Measurements from ENCODE around the gene DENND4B. TPM values are rescaled to one million over a fixed set of nuclear protein-coding genes. Genes with fewer than 3 reads are reported as not detected.

DENND4B gene
- total RNA-seq, 1 donor from 2014 or later = 133 TPM

GRCh38 chr1:153938996-153939395 is 7.5 kb downstream of the DENND4B start:
- intact Hi-C loops (cut with micrococcal nuclease) = no loop called here
- Mint-ChIP-seq H3K9me3 (no peaks in the 10 kb centered on the region), H3K4me3 (no peak overlapping the region)

GRCh38 chr1:153937331-153937730 is 9.2 kb downstream of the DENND4B start:
- Mint-ChIP-seq H3K9me3 (no peaks in the 10 kb centered on the region), H3K4me3 (no peak overlapping the region), H3K36me3 (ENCODE audit: low read depth) (peaks cover 64% of the 10 kb centered on the region), H3K27ac (no peak overlapping the region), H3K27me3 (ENCODE audit: insufficient read depth) (no peaks in the 10 kb centered on the region), H3K4me1 (ENCODE audit: low read depth) (no peaks in the 10 kb centered on the region)
- intact Hi-C loops (cut with micrococcal nuclease) = no loop called here
- no peak for DNase-seq (ENCODE audit: low spot score)

More at GRCh38 chr1:153938996-153939395, 7.5 kb downstream of the DENND4B start:
- Mint-ChIP-seq H3K27ac (no peak overlapping the region), H3K4me1 (ENCODE audit: low read depth) (peaks cover 10% of the 10 kb centered on the region), H3K36me3 (ENCODE audit: low read depth) (peaks cover 69% of the 10 kb centered on the region), H3K27me3 (ENCODE audit: insufficient read depth) (no peaks in the 10 kb centered on the region)
- DNase-seq (ENCODE audit: low spot score) = no peak

- Mint-ChIP-seq H3K4me1 (ENCODE audit: low read depth) (no peaks in the 10 kb centered on the region), H3K27me3 (ENCODE audit: insufficient read depth) (no peaks in the 10 kb centered on the region), H3K36me3 (ENCODE audit: low read depth) (peaks cover 56% of the 10 kb centered on the region), H3K27ac (no peak overlapping the region), H3K9me3 (no peaks in the 10 kb centered on the region), H3K4me3 (no peak overlapping the region)
- no peak for DNase-seq (ENCODE audit: low spot score)
- intact Hi-C loops (cut with micrococcal nuclease) = no loop called here
Observed at GRCh38 chr1:153936011-153936802, 10.3 kb downstream of the DENND4B start.

- no peak for DNase-seq (ENCODE audit: low spot score)
- intact Hi-C loops (cut with micrococcal nuclease) = no loop called here
- Mint-ChIP-seq H3K4me1 (ENCODE audit: low read depth) (no peaks in the 10 kb centered on the region), H3K9me3 (no peaks in the 10 kb centered on the region), H3K36me3 (ENCODE audit: low read depth) (peaks cover 43% of the 10 kb centered on the region), H3K27me3 (ENCODE audit: insufficient read depth) (no peaks in the 10 kb centered on the region), H3K27ac (no peak overlapping the region), H3K4me3 (no peak overlapping the region)
Observed at GRCh38 chr1:153934746-153935145, 11.8 kb downstream of the DENND4B start.

- DNase-seq (ENCODE audit: low spot score) = no peak
- Mint-ChIP-seq H3K27ac (no peak overlapping the region), H3K9me3 (no peaks in the 10 kb centered on the region), H3K4me3 (no peak overlapping the region), H3K4me1 (ENCODE audit: low read depth) (peaks cover under 1% of the 10 kb centered on the region), H3K27me3 (ENCODE audit: insufficient read depth) (no peaks in the 10 kb centered on the region), H3K36me3 (ENCODE audit: low read depth) (peaks cover 37% of the 10 kb centered on the region)
- intact Hi-C loops (cut with micrococcal nuclease) = no loop called here
Observed at GRCh38 chr1:153933955-153934354, 12.6 kb downstream of the DENND4B start.

- intact Hi-C loops (cut with micrococcal nuclease) = no loop called here
- no peaks in the 10 kb centered on the region for H3K9me3 Mint-ChIP-seq
- peaks cover 36% of the 10 kb centered on the region for H3K36me3 Mint-ChIP-seq (ENCODE audit: low read depth)
- no peak for DNase-seq (ENCODE audit: low spot score)
- peaks cover 6% of the 10 kb centered on the region for H3K4me1 Mint-ChIP-seq (ENCODE audit: low read depth)
- no peak overlapping the region for H3K4me3 Mint-ChIP-seq
- no peak overlapping the region for H3K27ac Mint-ChIP-seq
- H3K27me3 Mint-ChIP-seq (ENCODE audit: insufficient read depth) = no peaks in the 10 kb centered on the region
Observed at GRCh38 chr1:153933430-153933829, 13.1 kb downstream of the DENND4B start.

GRCh38 chr1:153932156-153933131 is 14.1 kb downstream of the DENND4B start:
- intact Hi-C loops (cut with micrococcal nuclease) = no loop called here
- no peak overlapping the region for H3K4me3 Mint-ChIP-seq
- peaks cover 11% of the 10 kb centered on the region for H3K4me1 Mint-ChIP-seq (ENCODE audit: low read depth)
- DNase-seq (ENCODE audit: low spot score) = no peak
- peaks cover 32% of the 10 kb centered on the region for H3K36me3 Mint-ChIP-seq (ENCODE audit: low read depth)
- no peaks in the 10 kb centered on the region for H3K9me3 Mint-ChIP-seq
- H3K27ac Mint-ChIP-seq = no peak overlapping the region
- no peaks in the 10 kb centered on the region for H3K27me3 Mint-ChIP-seq (ENCODE audit: insufficient read depth)

GRCh38 chr1:153929981-153930948 is 16.3 kb downstream of the DENND4B start:
- no peak for DNase-seq (ENCODE audit: low spot score)
- H3K9me3 Mint-ChIP-seq = no peaks in the 10 kb centered on the region
- H3K36me3 Mint-ChIP-seq (ENCODE audit: low read depth) = peaks cover 11% of the 10 kb centered on the region
- intact Hi-C loops (cut with micrococcal nuclease) = no loop called here
- H3K4me3 Mint-ChIP-seq = no peak overlapping the region
- no peaks in the 10 kb centered on the region for H3K27me3 Mint-ChIP-seq (ENCODE audit: insufficient read depth)
- peaks cover 11% of the 10 kb centered on the region for H3K4me1 Mint-ChIP-seq (ENCODE audit: low read depth)
- no peak overlapping the region for H3K27ac Mint-ChIP-seq

GRCh38 chr1:153929426-153929825 is 17.1 kb downstream of the DENND4B start:
- Mint-ChIP-seq H3K9me3 (no peaks in the 10 kb centered on the region), H3K27ac (no peak overlapping the region), H3K4me3 (no peak overlapping the region), H3K27me3 (ENCODE audit: insufficient read depth) (no peaks in the 10 kb centered on the region), H3K4me1 (ENCODE audit: low read depth) (peaks cover 13% of the 10 kb centered on the region), H3K36me3 (ENCODE audit: low read depth) (peaks cover 6% of the 10 kb centered on the region)
- intact Hi-C loops (cut with micrococcal nuclease) = no loop called here
- DNase-seq (ENCODE audit: low spot score) = no peak

GRCh38 chr1:153928791-153929341 is 17.7 kb downstream of the DENND4B start:
- H3K4me3 Mint-ChIP-seq = no peak overlapping the region

GRCh38 chr1:153928245-153928644 is 18.3 kb downstream of the DENND4B start:
- no peaks in the 10 kb centered on the region for H3K9me3 Mint-ChIP-seq
- peaks cover 24% of the 10 kb centered on the region for H3K4me1 Mint-ChIP-seq (ENCODE audit: low read depth)
- DNase-seq (ENCODE audit: low spot score) = no peak
- no peaks in the 10 kb centered on the region for H3K27me3 Mint-ChIP-seq (ENCODE audit: insufficient read depth)
- no peak overlapping the region for H3K4me3 Mint-ChIP-seq
- H3K27ac Mint-ChIP-seq = peak overlapping the region; percentile 56
- intact Hi-C loops (cut with micrococcal nuclease) = no loop called here
- peaks cover 4% of the 10 kb centered on the region for H3K36me3 Mint-ChIP-seq (ENCODE audit: low read depth)

More at GRCh38 chr1:153928791-153929341, 17.7 kb downstream of the DENND4B start:
- intact Hi-C loops (cut with micrococcal nuclease) = no loop called here
- Mint-ChIP-seq H3K36me3 (ENCODE audit: low read depth) (peaks cover 4% of the 10 kb centered on the region), H3K27me3 (ENCODE audit: insufficient read depth) (no peaks in the 10 kb centered on the region), H3K4me1 (ENCODE audit: low read depth) (peaks cover 18% of the 10 kb centered on the region), H3K27ac (peak overlapping the region; percentile 21), H3K9me3 (no peaks in the 10 kb centered on the region)
- no peak for DNase-seq (ENCODE audit: low spot score)

GRCh38 chr1:153926405-153926804 is 20.1 kb downstream of the DENND4B start:
- Mint-ChIP-seq H3K27ac (no peak overlapping the region), H3K4me3 (no peak overlapping the region), H3K27me3 (ENCODE audit: insufficient read depth) (peaks cover 2% of the 10 kb centered on the region), H3K36me3 (ENCODE audit: low read depth) (no peaks in the 10 kb centered on the region), H3K9me3 (no peaks in the 10 kb centered on the region), H3K4me1 (ENCODE audit: low read depth) (peaks cover 30% of the 10 kb centered on the region)
- DNase-seq (ENCODE audit: low spot score) = no peak
- intact Hi-C loops (cut with micrococcal nuclease) = no loop called here

Data from activated T-helper 1 cell treated with anti-CD3 and anti-CD28 coated beads, Interleukin-12 subunit alpha, Interleukin-12 subunit beta, Interleukin-2, Interleukin-4 antibody, amounts not matched to agents 30 ng/mL and 10 ng/mL and 1 ng/mL, durations not matched to agents 14 hours and 24 hours and 36 hours (primary cell).